Esophagus squamous epithelium (tissue), 5 donors: ENCODE data around the gene SLC28A2. TPM values are rescaled to one million over a fixed set of nuclear protein-coding genes. Genes with fewer than 3 reads are reported as not detected.
A peak's percentile ranks its signal among the peaks of the same experiment; 100 is the strongest.

ENCODE experiments used
- DNase-seq: peaks from one replicate; lab custom pipeline; 2025; lab: John Stamatoyannopoulos, UW
- H3K27ac ChIP-seq, 4 donors: fragments of 200-600 bp; sonication (generic); one replicate each; pipeline ENCODE4 v1.5.1; 2016 to 2019; ENCODE audit warnings: mild to moderate bottlenecking in 1 of 4
- H3K27me3 ChIP-seq, 4 donors: fragments of 200-600 bp; sonication (generic); 1 replicate in 3 of 4; 2 replicates in 1 of 4; pipeline versions ENCODE4 v1.5.1 to v1.6.0; 2017 to 2021; ENCODE audit warnings: antibody characterized with exemption in 1 of 4
- H3K36me3 ChIP-seq, 3 donors: fragments of 200-600 bp; sonication (generic); one replicate each; pipeline ENCODE4 v1.5.1; 2016 to 2019
- H3K4me1 ChIP-seq, 3 donors: fragments of 200-600 bp; sonication (generic); one replicate each; pipeline ENCODE4 v1.5.1; 2017 to 2019
- H3K4me3 ChIP-seq, 4 donors: fragments of 200-600 bp; sonication (generic); 1 replicate in 3 of 4; 2 replicates in 1 of 4; pipeline ENCODE4 v1.5.1; 2016 to 2019; ENCODE audit warnings: mild to moderate bottlenecking in 2 of 4, moderate library complexity in 1 of 4
- H3K9me3 ChIP-seq, 3 donors: fragments of 200-600 bp; sonication (generic); one replicate each; pipeline ENCODE4 v1.5.1; 2016 to 2019
- CTCF ChIP-seq, 6 experiments: fragments of 450-650 bp in 4 of 6; fragments of 200-600 bp in 2 of 6; sonication (generic) in 2 of 6; IDR thresholded peaks; one replicate each; pipeline ENCODE4 v1.5.1; 2016 to 2019; ENCODE audit warnings: antibody characterized with exemption in 6 of 6, mild to moderate bottlenecking in 4 of 6, moderate library complexity in 4 of 6
- POLR2A ChIP-seq, 4 donors: fragments of 450-650 bp; IDR thresholded peaks; one replicate each; pipeline ENCODE4 v1.6.1; 2017; ENCODE audit warnings: antibody characterized with exemption in 4 of 4, mild to moderate bottlenecking in 4 of 4, moderate library complexity in 3 of 4
- WGBS, 2 donors: methylation state at CpG; one replicate each; pipeline ENCODE4 v1.1.5; 2018; 5-methylcytosine and 5-hydroxymethylcytosine counted together
- intact Hi-C: fragments of 100-400 bp; cut with DNase I; formaldehyde crosslinking; loops from one replicate; pipeline ENCODE4 v1.15.0; 2022
- total RNA-seq, 4 donors: library from RNA; depleted of rRNA; stranded (reverse); fragments of >200 nt; gene quantifications; one replicate each; pipeline ENCODE4 v1.1.0, GENCODE V29; 2016
- donor health status: DM: yes; HTN: yes; CAD: no.

SLC28A2 gene
- total RNA-seq, 4 donors from 2014 or later, result not detected

GRCh38 chr15:45320581-45321205 is 68.7 kb downstream of the SLC28A2 start:
- Histone ChIP-seq H3K36me3 (no peaks in the 10 kb centered on the region), H3K4me1 (peaks cover 0 to 5% (median 0%) of the 10 kb centered on the region in 3 donors), H3K27ac (peak overlapping the region in 2 of 4 donors; percentile 48 to 50), H3K4me3 (no peak overlapping the region), H3K27me3 (peaks cover 0 to 8% (median 0%) of the 10 kb centered on the region in 4 donors), H3K9me3 (peaks cover 0 to 5% (median 0%) of the 10 kb centered on the region in 3 donors)
- no peak for DNase-seq
- 66 to 75% methylated on average over 3 of the region's 3 CpGs for WGBS, 2 donors
- intact Hi-C loops, result no loop called here
- TF ChIP-seq CTCF (IDR thresholded peaks at IDR 0.05) (no peak), POLR2A (IDR thresholded peaks at IDR 0.05) (no peak)

- DNase-seq, result no peak
- Histone ChIP-seq H3K36me3 (no peaks in the 10 kb centered on the region), H3K4me1 (no peaks in the 10 kb centered on the region), H3K4me3 (no peak overlapping the region), H3K27me3 (peaks cover 0 to 8% (median 0%) of the 10 kb centered on the region in 4 donors), H3K9me3 (peaks cover 0 to 2% (median 0%) of the 10 kb centered on the region in 3 donors), H3K27ac (no peak overlapping the region)
- intact Hi-C loops, result no loop called here
- 75 to 80% methylated on average over 3 to 5 of the region's 5 CpGs for WGBS, 2 donors
- TF ChIP-seq CTCF (IDR thresholded peaks at IDR 0.05) (no peak), POLR2A (IDR thresholded peaks at IDR 0.05) (no peak)
Measured at GRCh38 chr15:45326280-45326679, 74.2 kb downstream of the SLC28A2 start.

- Histone ChIP-seq H3K36me3 (no peaks in the 10 kb centered on the region), H3K4me3 (no peak overlapping the region), H3K4me1 (no peaks in the 10 kb centered on the region), H3K27me3 (peaks cover 0 to 8% (median 0%) of the 10 kb centered on the region in 4 donors), H3K27ac (no peak overlapping the region), H3K9me3 (no peaks in the 10 kb centered on the region)
- TF ChIP-seq POLR2A (IDR thresholded peaks at IDR 0.05), result no peak
- TF ChIP-seq CTCF (IDR thresholded peaks at IDR 0.05), result no peak
- intact Hi-C loops, result no loop called here
- WGBS, 2 donors, result 54 to 62% methylated on average over 6 to 7 of the region's 7 CpGs
- no peak for DNase-seq
Measured at GRCh38 chr15:45326741-45327140, 74.7 kb downstream of the SLC28A2 start.

Other genes starting within 250 kb of the SLC28A2 start
- 10 to 100 TPM; 26.3 to 39.3 (median 31.0) TPM for gene SORD, start 229.0 kb upstream of the SLC28A2 start, total RNA-seq
- gene DUOX2, start 138.1 kb upstream of the SLC28A2 start, total RNA-seq, result 10 to 100 TPM in 3 of 4 donors, 1 to 10 TPM in 1; 5.0 to 50.7 (median 22.6) TPM
- gene DUOXA2, start 137.9 kb upstream of the SLC28A2 start, total RNA-seq, result 10 to 100 TPM in 2 of 4 donors, 1 to 10 TPM in 1, not detected in 1; 6.3 to 20.6 (median 13.6) TPM
- 100 to 1,000 TPM in 3 of 4 donors, 10 to 100 TPM in 1; 64.0 to 202 (median 134) TPM for gene DUOXA1, start 122.4 kb upstream of the SLC28A2 start, total RNA-seq
- 100 to 1,000 TPM in 2 of 4 donors, 10 to 100 TPM in 2; 87.5 to 202 (median 122) TPM for gene DUOX1, start 122.2 kb upstream of the SLC28A2 start, total RNA-seq
- 10 to 100 TPM in 1 of 4 donors, 1 to 10 TPM in 3; 1.9 to 12.0 (median 5.7) TPM for gene SHF, start 64.3 kb upstream of the SLC28A2 start, total RNA-seq
- 10 to 100 TPM; 11.1 to 20.7 (median 16.7) TPM for gene GATM, start 126.3 kb downstream of the SLC28A2 start, total RNA-seq